A172 (cell line): Measurements from ENCODE around the gene SPRY4. TPM values are rescaled to one million over a fixed set of nuclear protein-coding genes. Genes with fewer than 3 reads are reported as not detected.
"Not testable (repeated sequence)": the region's sequence is repeated elsewhere in the genome, so short reads cannot be mapped to it uniquely, and the experiment has no call there.

Experiments
- DNase-seq: peaks from one replicate; pipeline ENCODE4 v3.0.0-alpha.2; 2015; ENCODE audit warnings: low spot score
- total RNA-seq: library from RNA; depleted of rRNA; stranded (reverse); fragments of >200 nt; shearing (Covaris generic); gene quantifications from 2 replicates; pipeline ENCODE4 v1.2.3, GENCODE V29; 2014

The SPRY4 gene
- total RNA-seq, 1 experiment from 2014 or later: 6.7 TPM

DNA sequence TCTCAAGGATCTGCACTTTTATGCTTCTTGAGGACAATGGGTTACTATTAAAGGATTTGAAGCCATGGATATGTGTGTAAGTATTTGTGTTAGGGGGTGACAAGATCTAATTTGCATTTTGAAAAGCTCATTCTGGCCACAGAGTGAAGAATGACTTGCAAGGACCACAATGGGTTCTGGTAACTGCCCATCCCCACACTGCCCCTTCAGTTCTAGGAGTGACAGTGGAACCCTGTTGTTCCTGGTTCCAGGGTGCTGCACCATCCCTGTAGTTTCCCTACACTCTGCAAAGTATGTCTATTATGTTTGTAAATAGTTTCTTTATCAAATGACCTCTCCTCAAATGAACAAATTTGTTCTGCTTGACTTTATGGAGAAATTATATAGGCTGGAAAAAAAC, 9.7 kb upstream of the SPRY4 start:
- no peak for DNase-seq

DNA sequence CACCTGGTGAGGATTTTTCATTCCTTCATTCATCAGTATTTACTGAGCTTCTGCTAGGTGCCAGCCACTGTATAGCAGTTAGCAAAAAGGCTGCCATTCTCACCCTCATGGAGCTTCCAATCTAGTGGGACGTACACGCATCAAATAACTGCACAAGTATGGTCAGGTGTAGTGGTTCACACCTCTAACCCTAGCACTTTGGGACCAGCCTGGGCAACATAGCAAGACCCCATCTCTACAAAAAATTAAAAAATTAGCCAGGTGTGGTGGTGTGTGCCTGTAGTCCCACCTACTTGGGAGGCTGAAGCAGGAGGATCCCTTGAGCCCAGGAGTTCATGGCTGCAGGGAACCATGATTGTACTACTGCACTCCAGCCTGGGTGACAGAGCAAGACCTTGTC, 8.9 kb upstream of the SPRY4 start:
- DNase-seq: not testable (repeated sequence)

DNA sequence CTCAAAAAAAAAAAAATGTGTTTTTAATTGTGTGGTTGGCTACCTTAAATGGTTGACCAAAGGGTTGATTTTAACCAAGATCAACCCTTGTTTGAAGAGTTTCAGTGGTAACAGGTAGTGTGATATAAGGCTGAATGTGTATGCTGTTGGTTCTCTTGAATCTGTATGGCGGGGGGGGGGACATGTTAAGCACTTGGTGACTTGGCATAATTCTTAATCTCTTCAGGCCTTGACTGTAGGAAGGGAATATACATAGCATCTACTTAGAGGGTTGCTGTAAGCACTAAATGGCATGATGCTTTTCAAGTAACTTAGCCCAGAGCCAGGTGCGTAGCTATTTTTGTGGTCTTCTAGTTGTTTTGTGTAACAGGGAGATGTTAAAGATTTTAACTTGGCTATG, 5.6 kb upstream of the SPRY4 start:
- DNase-seq: no peak

DNA sequence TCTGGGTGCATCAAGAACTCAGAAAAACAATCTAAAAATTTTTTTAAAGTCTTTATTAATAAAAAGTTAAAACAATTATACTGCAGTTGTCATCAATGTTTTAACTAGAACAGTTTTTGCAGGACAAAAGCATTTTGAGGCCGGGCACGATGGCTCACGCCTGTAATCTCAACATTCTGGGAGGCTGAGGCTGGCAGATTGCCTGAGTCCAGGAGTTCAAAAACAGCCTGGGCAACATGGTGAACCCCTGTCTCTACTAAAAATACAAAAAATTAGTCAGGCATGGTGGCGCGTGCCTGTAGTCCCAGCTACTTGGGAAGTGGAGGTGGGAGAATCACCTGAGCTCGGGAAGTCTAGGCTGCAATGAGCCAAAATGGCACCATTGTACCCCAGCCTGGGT, 5.2 kb upstream of the SPRY4 start:
- DNase-seq: no peak

DNA sequence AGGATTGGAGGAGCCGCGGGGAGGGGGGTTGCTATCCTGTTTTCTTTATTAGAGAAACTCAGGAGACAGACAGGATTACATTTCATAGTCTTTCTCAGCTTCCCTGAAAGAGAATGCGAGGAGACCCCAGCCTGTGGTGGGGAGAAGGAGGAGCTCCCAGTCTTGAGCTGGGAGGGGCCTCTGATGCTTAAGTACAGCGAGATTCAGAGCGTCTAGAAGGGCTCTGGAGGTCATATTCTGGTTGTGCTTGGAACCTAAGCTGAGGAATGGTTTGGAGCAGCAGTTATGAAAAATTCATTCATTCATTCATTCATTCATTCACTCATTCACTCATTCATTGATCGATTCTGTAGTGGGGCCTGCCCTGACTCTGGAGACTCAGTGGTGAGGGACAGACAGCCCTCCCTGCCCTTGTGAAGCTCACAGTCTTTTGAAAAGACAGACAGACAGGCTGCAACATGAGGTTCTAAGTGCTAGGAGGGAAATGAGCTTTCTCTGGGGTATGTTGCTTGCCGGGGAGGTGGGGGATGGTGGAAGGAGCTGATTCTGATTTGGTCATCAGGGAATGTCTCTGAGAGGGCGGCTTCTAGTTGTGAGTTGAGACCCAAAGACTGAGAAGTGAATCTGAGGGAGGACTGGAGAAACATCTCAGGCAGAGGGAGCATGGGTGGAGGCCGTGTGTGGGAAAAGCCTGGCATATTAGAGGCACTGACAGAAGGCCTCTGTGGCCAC, 2.5 kb upstream of the SPRY4 start:
- peak; percentile 58 for DNase-seq

GRCh38 chr5:142326480-142326938, 1.7 kb upstream of the SPRY4 start:
- DNase-seq: no peak

DNA sequence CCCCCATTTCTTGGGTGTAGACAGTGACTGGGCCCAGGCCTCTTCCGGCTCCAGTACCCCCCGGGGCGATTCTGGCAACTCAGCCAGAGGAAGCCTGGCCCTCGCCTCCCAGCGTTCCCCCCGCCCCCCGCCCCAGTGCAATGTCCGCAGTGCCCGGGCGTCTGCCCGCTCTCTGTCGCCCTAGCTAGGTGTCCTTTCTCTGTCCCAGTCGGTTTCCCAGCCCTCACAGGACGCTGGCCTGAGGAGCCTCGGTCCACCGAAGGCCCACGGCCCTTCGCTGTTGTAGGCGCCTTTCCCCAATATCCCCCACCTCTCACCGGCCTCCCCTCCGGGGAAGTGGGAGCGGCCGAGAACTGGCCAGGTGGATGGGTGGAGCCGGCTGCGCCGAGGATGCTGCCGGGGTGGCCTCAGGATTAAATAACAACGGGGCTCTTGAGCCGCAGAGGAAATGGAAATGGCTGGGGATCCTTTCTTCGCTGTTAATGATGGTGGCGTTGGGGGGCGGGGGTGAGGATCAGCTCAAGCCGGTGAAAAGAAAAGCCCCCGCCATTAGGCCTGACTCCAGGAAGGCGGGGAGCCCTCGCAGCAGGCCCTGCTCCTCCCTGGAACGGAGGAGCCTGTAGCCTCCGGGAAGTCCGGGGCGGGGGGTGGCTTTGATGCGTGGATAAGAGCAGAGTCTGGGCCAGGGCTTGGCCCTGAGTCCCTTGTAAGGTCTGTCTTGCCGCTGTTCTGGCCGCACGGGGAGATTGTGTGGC, 1.1 kb upstream of the SPRY4 start:
- peak; percentile 90 for DNase-seq

DNA sequence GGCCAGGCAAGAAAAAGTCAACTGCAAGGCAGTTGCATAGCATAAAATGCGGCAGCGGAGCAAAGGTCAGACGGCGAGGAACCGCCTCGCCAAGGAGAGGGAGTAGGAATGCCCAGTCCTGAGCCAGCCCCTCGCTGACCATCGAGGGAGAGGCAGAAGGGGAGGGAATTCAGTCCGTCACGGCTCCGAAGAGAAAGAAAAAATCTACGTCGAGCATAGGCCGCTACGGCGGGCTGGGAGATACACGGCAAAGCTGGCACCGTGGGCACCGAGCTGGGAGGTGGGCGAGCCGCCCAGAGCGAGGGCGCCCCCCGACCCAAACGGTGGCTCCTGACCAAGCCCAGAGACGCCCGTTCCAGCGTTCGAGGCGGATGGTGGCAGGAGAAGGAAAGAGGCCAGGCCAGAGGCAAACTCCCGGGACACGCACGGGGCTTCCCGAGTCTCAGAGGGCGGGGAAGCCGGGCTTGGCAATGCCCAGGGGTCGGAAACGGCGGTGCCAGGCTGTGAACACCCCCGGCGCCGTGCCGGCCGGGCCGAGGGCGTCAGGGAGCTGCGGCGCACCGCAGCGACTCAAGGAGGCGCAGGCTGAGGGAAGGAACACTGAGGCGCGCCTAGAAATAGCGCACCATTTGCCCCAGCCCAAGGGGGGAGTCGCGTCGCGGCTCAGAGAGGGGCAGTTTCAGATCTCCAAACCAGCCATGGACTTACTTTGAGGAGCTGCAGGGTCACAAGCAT, 518 bp downstream of the SPRY4 start:
- DNase-seq: peak; percentile 31

GRCh38 chr5:142323480-142324135, 1.2 kb downstream of the SPRY4 start:
- DNase-seq: no peak

DNA sequence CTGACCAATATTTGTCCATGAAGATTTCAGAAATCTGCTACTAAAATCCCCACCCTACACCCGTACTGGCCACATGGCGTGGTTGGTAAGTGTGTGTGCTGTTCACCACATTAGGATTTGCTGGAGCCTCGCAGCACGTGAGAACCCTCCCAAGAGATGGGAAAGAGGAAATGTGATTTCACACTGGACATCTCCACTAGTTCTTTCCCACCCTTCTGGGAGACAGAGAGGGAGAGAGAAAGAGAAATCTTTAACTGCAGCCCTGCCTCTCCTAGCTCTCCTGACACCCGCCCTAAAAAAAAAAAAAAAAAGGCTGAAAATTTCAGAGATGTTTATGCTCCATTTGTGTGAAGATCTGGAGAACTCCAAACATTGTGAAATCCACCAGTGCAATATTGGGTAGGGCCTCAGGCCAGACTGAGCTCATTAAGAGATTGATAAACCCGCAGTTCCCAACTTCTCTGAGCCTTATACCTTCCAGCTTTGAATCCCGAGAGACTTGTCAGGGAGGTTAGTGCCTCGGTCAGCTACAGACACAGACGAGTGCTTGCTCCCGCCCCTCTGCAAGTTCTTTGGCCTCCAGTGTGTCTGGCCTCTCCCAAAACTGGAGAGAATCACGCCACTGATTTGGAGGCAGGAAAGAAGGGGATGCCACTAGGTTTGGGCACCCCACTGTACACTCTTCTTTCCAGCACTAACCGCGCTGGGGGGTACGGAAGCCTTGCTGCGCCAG, 1.9 kb downstream of the SPRY4 start:
- no peak for DNase-seq

GRCh38 chr5:142322403-142322746, 2.4 kb downstream of the SPRY4 start:
- no peak for DNase-seq

- no peak for DNase-seq
Measured at GRCh38 chr5:142320851-142321560, 3.8 kb downstream of the SPRY4 start.

- no peak for DNase-seq
Measured at GRCh38 chr5:142320430-142320738, 4.4 kb downstream of the SPRY4 start.

DNA sequence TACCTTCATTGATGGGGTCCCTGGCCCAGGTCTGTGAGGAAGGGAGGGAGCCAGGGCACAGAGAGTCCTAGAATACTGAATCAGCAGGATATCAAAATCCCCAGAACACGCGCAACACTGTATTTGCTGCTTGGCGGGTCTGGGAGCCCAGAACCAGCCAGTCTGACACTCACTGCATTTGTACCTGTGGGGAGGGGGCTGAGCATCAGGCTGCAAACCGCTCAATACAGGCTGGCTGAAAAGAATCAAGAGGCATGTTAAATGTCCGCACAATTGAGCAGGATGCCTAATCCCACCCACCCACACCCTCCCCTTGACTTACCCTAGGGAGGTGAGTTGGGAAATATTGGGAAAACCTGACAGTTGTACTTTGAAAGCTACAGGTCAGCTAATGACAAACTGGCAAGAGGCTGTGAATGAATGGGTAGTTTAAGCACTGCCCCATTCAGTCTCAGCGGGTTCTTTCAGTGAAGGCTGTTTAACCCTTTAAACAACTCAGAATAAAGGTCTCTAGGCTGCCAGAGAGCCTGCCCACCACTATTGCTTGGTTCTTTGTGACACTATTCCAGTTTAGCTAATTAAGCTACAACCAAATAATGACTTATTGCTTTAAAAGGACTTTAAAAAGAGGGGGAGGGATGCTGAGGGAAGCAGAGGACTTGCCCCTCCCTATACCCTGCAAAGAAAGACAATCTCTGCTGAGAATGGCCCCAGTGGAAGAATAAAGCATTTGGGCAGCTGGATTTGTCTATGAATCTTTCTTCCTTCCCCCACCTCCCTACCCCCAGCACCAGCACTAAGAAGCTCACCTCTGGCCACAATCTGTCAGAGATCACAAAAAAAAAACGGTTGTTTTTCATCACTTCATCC, 5.0 kb downstream of the SPRY4 start:
- no peak for DNase-seq

DNA sequence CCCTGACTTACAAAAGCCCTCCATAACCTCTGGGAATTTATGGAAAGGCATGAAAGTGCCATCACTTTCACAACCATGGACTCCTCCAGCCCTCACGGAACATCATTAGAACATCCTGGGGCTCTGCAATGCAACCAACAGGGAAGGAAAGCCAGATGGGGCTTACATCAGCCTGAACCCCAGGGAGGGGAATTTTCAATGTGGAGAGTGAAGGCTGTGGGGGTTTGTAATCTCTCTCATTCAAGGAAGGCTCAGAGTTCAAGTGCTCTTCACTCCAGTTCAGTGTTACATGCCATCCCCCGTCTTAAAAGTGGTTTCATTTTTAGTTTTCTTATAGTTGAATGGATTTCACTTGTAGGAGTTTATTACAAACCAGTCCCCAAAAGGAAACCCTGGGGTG, 5.7 kb downstream of the SPRY4 start:
- DNase-seq: no peak

DNA sequence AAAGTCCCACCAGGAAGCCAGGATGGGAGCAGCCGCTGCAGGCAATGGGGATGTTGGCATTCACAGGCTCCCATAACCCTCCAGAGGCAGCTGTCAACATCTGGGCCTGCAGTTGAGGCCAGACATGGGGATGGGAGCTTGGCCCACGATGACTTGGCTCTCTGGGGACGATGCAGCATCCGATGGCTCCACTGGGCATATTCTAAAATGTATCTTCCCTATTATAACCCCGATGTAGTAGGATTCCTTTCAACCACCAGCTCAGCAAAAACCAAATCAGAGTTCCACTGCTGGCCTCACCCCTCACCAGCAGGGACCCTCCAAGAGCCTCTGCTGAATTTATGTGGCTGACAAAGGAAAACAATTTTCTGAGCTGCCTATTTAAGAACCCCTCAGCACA, 7.1 kb downstream of the SPRY4 start:
- DNase-seq: no peak

- DNase-seq: no peak
Measured at GRCh38 chr5:142317173-142317572, 7.6 kb downstream of the SPRY4 start.

DNA sequence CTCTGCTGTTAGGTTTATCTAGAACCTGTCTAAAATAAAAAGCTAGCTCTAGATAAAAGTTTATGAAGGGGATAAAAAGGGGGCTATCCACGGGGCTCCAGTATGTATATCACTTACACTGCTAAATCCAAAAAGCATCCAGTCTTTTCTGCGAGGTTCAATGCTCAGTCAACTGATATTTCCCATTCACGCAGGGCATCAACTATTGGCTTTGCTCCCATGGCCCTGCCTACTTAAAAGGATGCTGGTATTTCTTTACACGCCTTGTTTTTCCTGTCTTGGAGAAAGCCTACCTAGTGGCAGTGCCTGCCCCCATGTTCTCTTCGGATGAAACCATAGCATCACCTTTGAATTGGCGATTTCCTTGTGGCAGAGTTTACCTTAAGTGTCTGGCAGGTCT, 8.1 kb downstream of the SPRY4 start:
- DNase-seq: no peak

DNA sequence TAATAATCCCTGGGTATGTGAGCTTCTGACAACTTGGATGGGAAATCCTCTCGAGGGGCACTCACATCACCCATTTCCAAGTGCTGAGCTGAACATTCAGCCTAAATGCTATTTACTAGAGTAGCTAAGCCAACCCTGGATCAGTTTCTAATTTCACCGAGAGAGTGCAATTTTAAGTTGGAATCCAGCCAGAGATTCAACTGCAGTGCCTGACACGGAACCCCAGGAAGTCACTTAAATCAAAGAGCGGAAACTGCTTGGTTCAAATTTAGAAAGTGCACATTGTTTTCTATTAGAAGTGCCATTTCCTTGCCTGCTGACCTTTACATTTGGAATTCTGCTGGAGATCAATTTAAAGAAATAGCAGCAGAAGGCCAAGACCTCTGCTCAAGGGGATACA, 8.8 kb downstream of the SPRY4 start:
- no peak for DNase-seq
